DMS153 treated with DMSO at 0.1 percent for 48 hours (cell line): ENCODE data around the gene ONECUT2.
A peak's percentile ranks its signal among the peaks of the same experiment; 100 is the strongest.
"Not testable (repeated sequence)": the region's sequence is repeated elsewhere in the genome, so short reads cannot be mapped to it uniquely, and the experiment has no call there.

Source experiments
- DNase-seq: peaks from one replicate; lab custom pipeline; 2025; ENCODE audit not compliant: unreplicated experiment; lab: John Stamatoyannopoulos, UW

ONECUT2 gene

DNA sequence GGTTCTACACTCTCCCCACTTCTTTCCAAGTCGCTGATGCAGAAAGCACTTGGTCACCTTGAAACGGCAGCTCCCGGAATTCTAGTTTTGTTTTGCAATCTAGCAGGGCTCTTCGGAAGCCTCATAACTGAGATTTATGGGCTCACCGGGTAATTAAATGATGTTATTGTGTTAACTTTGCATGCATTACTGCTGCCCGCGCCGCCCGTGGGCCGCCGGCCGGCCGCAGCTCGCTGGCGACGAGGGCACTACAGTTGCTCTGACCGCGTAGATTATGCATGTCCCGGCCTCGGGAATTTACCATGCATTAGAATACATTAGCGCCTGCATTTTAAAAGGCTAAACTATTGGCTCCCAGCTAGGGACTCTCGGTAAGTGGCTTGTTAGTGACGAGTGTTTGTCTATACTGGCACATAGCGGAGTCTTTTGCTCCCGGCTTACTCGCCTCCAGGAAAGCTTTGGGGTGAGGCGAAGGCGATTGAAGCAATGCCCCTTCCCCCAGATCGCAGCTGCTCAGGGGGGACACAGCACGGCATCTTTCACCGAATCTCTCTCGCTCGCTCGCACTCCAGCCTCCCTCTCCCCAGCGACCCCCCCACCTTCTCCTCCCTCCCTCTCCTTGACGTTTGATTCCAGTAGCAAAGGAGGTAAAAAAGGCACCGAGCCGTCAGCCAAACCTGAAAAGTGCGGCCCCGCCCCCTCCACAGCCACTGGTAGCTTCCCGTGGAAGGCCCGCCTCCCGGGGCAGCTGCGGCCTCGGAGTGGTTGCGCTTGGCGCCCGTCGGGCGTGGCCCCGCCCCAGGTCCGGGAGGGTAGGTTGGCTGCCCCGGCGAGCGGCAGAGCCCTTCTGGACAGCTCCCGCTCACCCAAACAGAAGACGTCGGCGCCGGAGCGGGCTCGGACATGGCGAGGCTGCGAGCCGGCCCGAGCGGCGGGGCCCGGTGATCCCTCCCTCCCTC, at the start of gene ONECUT2:
Gene ONECUT2 (plus strand): TSS at position 839 of the 959 bp plus-strand sequence. CDS start 343 bp downstream, outside the sequence.
- DNase-seq, result peak; percentile 94

GRCh38 chr18:57389271-57389670, 45.9 kb upstream of the ONECUT2 start:
- no peak for DNase-seq

GRCh38 chr18:57390044-57390443, 45.1 kb upstream of the ONECUT2 start:
- no peak for DNase-seq

GRCh38 chr18:57394749-57395148, 40.4 kb upstream of the ONECUT2 start:
- not testable (repeated sequence) for DNase-seq

- not testable (repeated sequence) for DNase-seq
Observed at GRCh38 chr18:57396831-57397230, 38.3 kb upstream of the ONECUT2 start.

DNA sequence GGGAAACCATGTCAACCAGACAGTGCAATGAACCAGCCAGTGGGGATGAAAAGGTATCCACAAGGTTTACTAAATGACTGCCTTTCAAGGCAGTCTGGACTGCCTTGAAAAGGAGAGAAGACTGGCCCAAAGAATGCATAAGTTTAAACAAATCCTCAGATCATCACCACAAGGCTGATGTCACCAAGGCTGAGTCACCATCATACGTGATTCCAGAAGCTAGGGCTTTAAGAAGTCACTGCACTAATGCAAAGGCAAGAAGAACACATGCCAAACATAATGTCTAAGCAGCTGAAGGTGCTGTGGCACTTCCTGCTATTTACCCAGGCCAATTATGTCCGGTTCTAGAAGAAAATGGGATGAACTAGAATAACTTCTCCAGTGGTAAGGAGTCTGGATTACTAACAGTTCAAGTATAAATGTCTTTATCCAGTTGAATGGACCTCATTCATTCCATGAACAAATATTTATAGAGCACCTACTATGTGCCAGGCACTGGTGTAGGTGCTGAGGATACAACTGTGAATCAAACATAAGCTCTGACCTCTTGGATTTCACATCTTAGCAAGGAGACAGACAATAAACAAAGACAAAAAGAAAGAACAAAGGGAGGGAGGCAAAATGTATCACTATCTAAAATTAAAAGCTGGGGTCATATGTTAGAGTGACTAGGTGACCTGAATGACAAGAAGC, 37.6 kb upstream of the ONECUT2 start:
- DNase-seq, result no peak

GRCh38 chr18:57404345-57404744, 30.8 kb upstream of the ONECUT2 start:
- DNase-seq, result no peak

DNA sequence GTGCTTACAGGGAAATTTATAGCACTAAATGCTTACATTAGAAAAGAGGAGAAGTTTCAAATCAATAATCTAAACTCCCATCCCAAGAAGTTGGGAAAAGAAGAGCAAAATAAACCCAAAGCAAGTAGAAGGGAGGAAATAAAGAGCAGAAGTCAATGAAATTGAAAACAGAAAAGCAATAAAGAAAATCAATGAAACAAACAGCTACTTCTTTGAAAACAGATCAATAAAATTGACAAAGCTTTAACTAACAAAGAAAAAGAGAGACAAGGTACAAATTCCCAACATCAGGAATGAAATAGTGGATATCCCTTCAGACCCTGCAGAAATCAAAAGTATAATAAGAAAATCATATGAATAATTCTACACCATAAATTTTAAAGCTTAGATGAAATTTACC, 25.5 kb upstream of the ONECUT2 start:
- DNase-seq, result no peak

GRCh38 chr18:57410749-57411148, 24.4 kb upstream of the ONECUT2 start:
- DNase-seq, result no peak

- DNase-seq, result no peak
Observed at GRCh38 chr18:57416542-57416941, 18.6 kb upstream of the ONECUT2 start.

DNA sequence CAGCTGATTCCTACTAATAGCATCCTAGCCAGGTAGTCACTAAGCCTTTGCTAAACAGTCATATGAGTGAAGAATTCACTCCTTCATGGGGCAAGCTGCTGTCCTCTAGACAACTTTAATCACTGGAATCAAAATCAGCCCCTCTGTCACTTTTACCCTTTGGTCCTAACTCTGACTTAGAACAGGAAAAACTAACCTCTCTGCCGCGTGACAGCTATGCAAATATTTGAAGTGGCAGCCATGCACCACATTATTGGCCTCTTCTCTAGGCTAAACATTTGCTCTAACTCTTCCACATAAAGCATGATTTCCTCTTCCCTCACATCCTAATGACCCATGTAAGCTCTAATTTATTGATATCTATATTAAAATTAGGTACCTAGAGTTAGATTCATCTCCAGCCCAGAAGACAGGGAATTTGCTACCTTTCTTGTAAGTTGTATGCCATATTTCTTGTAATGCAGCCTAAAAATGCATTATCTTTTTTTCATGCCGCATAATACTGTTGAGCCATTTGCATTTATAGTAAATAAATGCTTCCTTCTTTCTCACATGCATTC, 12.8 kb upstream of the ONECUT2 start:
- peak; percentile 55 for DNase-seq

DNA sequence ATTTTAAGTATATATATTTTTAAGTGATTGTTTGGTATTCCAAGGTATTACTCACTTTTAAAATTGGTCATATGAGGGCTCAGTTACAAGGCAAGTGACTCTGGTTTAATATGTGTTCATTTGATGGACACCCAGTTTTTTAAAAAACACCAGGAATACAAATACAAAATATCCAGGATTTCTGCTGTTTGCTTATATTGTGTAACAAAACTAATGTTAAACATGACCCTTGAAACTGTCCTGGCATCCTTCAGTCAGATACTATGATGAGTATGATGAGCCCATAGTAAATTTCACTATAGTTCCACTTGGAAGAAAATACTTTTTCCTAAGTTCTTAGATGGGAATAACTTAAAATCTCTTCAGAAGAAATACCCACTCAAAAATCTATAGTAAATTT, 11.4 kb upstream of the ONECUT2 start:
- no peak for DNase-seq

DNA sequence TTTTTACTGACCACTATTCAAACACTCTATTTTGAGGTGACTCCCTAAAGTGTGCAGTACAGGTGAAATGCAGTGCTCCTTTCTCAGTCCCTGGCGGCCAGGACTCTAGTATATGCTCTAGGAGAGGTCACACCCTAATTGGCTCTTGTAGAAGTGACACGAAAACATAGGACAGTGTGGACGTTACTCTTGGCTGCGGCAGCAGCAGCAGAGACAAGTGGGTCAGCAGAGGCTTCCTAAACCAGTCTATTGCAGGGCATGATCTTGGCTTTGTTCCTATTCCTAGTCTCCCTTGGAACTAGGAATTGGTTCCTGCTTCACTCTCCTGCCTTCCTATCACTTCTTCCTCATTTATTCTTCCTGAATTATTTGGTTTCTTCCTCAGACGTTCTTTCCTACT, 10.1 kb upstream of the ONECUT2 start:
- no peak for DNase-seq

DNA sequence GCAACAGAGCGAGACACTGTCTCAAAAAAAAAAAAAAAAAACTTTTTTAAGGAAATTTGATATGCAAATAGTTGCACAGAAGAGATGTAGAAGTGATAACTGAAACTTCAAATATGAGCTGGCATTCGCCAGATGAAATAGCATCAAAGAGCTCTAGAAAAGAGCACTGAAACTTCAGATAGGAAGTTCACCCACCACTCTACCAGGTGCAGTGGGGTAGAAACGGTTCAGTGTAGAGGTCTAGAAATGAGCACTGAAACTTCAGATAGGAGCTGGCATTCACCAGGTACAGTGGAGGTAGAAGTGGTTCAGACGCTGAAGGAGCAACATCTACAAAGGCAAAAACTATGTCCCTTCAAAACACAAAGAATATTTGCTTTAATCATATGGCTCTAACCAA, 9.0 kb upstream of the ONECUT2 start:
- DNase-seq, result no peak

- no peak for DNase-seq
Observed at GRCh38 chr18:57427429-57428201, 7.6 kb upstream of the ONECUT2 start.

- no peak for DNase-seq
Observed at GRCh38 chr18:57428221-57429150, 6.7 kb upstream of the ONECUT2 start.

DNA sequence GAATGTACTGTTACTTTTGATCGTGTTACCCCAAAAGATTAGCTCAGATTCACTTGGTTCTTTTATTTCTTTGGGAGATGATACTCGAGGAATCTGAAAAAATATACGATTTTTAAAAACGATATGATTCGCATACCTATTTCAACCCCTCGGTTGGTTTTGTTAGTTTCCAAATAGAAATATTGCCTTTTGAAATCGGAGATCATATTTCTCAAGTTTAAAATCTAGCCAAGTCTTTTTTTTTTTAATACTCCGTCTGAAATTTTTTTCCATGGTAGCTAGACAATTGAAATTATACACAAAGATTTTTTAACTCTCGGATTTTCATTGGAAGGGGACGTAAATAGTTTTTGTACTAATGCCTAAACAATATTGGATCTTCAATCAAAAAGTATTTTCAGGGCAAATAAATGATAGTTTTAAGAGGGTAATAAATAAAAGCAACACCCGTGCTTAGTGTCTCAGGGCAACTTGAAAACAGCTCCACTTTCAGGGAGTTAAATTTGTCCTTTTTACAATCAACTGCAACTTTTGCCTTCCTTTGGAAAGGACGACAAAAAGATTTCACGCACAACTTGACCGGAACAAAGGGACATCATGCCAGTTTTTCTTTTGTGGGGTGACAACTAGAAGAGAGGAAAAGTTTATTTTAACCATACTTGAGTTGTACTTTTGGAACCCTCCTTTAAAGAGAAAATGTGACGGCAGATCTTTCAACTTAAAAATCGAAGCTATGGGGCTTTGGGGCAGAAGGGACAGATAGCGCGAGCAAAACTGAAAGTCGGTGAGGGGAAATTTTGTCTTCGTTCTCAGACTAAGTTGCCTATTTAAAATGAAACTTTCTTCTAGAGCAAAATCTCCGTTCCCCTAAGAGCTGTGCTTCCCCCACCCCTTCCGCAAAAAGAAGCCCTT, 5.8 kb upstream of the ONECUT2 start:
- DNase-seq, result no peak

DNA sequence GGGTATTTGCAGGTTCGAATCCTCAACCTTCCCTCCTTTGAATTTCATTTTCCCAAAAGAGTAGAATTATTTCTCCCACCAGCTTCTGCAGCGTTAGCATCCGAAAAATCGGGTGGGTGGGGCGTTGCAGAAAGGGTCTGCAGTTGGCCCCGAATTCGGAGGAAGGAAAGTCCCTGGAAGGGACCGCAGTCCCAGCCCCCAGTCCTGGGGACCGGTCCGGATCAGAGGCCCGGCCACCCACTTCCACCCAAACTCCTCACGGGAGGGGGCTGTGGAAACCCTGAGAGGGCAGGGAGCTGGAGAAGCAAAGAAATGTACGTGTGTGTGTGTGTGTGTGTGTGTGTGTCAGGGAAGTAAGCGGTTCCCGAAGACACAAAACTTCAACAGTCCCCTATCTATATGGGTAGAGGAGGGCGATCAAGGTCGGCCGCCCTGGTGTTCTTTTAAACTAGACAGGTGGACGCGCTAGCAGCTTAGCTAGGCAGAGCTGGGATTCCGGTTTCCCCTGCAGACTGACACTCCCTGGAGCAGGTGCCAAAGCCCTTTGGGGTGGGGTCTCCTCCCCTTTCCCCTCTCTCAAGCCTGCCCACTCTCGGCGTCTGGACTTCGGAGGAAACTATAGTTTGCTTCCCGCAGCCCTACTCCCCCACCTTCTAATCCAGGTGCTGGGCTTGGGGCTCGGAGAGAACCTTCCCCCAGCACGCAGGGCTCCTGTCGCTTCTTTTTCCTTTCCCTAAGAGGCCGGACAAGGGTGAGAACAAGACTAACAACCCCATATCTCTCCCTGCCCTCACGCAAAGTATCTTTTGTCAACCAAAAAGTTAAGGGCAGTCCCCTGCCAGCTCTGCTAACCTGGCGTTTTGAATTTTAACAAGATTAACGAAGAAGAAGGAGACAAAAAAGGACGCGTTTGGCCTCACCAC, 4.8 kb upstream of the ONECUT2 start:
- DNase-seq, result no peak
